Thoracic aorta (tissue), 2 donors: ENCODE measurements around the gene CEP112. TPM values are rescaled to one million over a fixed set of nuclear protein-coding genes. Genes with fewer than 3 reads are reported as not detected.

ENCODE experiments used
- ATAC-seq: fragments of 150-250 bp; one replicate; pipeline ENCODE4 v1.8.0; 2017; ENCODE audit warnings: low read depth; ENCODE audit not compliant: insufficient number of reproducible peaks, low FRiP score
- DNase-seq: peaks from one replicate; pipeline ENCODE4 v3.0.0-alpha.2; 2020; ENCODE audit warnings: low spot score
- H3K27ac ChIP-seq, 2 donors: fragments of 200-600 bp; sonication (generic); 1 replicate in 1 of 2; 2 replicates in 1 of 2; pipeline ENCODE4 v1.5.1; 2016; ENCODE audit warnings: mild to moderate bottlenecking in 2 of 2, moderate library complexity in 2 of 2
- H3K27me3 ChIP-seq: fragments of 200-600 bp; sonication (generic); replicated peaks from 2 replicates; pipeline ENCODE4 v1.6.0; 2016; ENCODE audit warnings: mild to moderate bottlenecking; ENCODE audit not compliant: insufficient read depth
- H3K36me3 ChIP-seq: fragments of 200-600 bp; sonication (generic); one replicate; pipeline ENCODE4 v1.5.1; 2016
- H3K4me1 ChIP-seq, 2 donors: fragments of 200-600 bp; sonication (generic); 1 replicate in 1 of 2; 2 replicates in 1 of 2; pipeline versions ENCODE4 v1.5.1 to v1.6.0; 2016; ENCODE audit warnings: low read depth in 2 of 2, mild to moderate bottlenecking in 1 of 2; ENCODE audit not compliant: control insufficient read depth in 1 of 2
- H3K4me3 ChIP-seq: fragments of 200-600 bp; sonication (generic); 2 replicates; pipeline ENCODE4 v1.5.1; 2016; ENCODE audit warnings: mild to moderate bottlenecking
- H3K9me3 ChIP-seq: fragments of 200-600 bp; sonication (generic); 2 replicates; pipeline ENCODE4 v1.5.1; 2016
- CTCF ChIP-seq: fragments of 200-600 bp; sonication (generic); IDR thresholded peaks from one replicate; pipeline ENCODE4 v1.5.1; 2019; ENCODE audit warnings: antibody characterized with exemption
- total RNA-seq, 2 donors: library from RNA; depleted of rRNA; stranded (reverse); fragments of >200 nt; gene quantifications; one replicate each; pipeline versions ENCODE4 v1.1.0 to v1.2.3, GENCODE V29; 2016

CEP112 gene
- total RNA-seq, 2 donors from 2014 or later = 13.4 to 19.0 TPM

- DNase-seq = no peak
- Histone ChIP-seq H3K4me3 (no peak overlapping the region), H3K9me3 (peaks cover 4% of the 10 kb centered on the region), H3K27me3 (no peaks in the 10 kb centered on the region), H3K27ac (no peak overlapping the region), H3K4me1 (no peaks in the 10 kb centered on the region), H3K36me3 (no peaks in the 10 kb centered on the region)
- no peak for TF ChIP-seq CTCF
- no peak for ATAC-seq
Observed at GRCh38 chr17:65953316-65954147, 238.4 kb downstream of the CEP112 start.

GRCh38 chr17:65952586-65952985, 239.3 kb downstream of the CEP112 start:
- H3K36me3 ChIP-seq = no peaks in the 10 kb centered on the region
- H3K9me3 ChIP-seq = no peaks in the 10 kb centered on the region
- no peak for TF ChIP-seq CTCF
- H3K4me3 ChIP-seq = no peak overlapping the region
- ATAC-seq (no peak), DNase-seq (no peak)
- H3K27me3 ChIP-seq = no peaks in the 10 kb centered on the region
- H3K27ac ChIP-seq = no peak overlapping the region
- H3K4me1 ChIP-seq = no peaks in the 10 kb centered on the region

GRCh38 chr17:65952015-65952414, 239.9 kb downstream of the CEP112 start:
- ATAC-seq (no peak), DNase-seq (no peak)
- H3K4me3 ChIP-seq = no peak overlapping the region
- no peaks in the 10 kb centered on the region for H3K4me1 ChIP-seq
- H3K9me3 ChIP-seq = no peaks in the 10 kb centered on the region
- H3K36me3 ChIP-seq = no peaks in the 10 kb centered on the region
- H3K27ac ChIP-seq = no peak overlapping the region
- H3K27me3 ChIP-seq = no peaks in the 10 kb centered on the region
- TF ChIP-seq CTCF = no peak

GRCh38 chr17:65947831-65948230, 244.1 kb downstream of the CEP112 start:
- Histone ChIP-seq H3K4me3 (no peak overlapping the region), H3K4me1 (no peaks in the 10 kb centered on the region), H3K9me3 (no peaks in the 10 kb centered on the region), H3K36me3 (no peaks in the 10 kb centered on the region), H3K27ac (no peak overlapping the region), H3K27me3 (no peaks in the 10 kb centered on the region)
- DNase-seq (no peak), ATAC-seq (no peak)
- no peak for TF ChIP-seq CTCF

- H3K27ac ChIP-seq = no peak overlapping the region
- no peak overlapping the region for H3K4me3 ChIP-seq
- H3K36me3 ChIP-seq = no peaks in the 10 kb centered on the region
- no peaks in the 10 kb centered on the region for H3K27me3 ChIP-seq
- no peaks in the 10 kb centered on the region for H3K4me1 ChIP-seq
- TF ChIP-seq CTCF = no peak
- no peak for DNase-seq
- no peaks in the 10 kb centered on the region for H3K9me3 ChIP-seq
- ATAC-seq = no peak
Observed at GRCh38 chr17:65942592-65942991, 249.3 kb downstream of the CEP112 start.
